Panc1 (cell line): ENCODE data around the gene RRM2.

Experiments
- POLR2AphosphoS5 ChIP-seq: IDR thresholded peaks from 2 replicates; pipeline ENCODE4 v1.6.1; 2012; ENCODE audit warnings: mild to moderate bottlenecking, low read depth, low read length, moderate library complexity
- REST ChIP-seq, 2 experiments: IDR thresholded peaks; 2 replicates each; pipeline ENCODE4 v1.6.1; 2011 to 2012; ENCODE audit warnings: low read depth in 2 of 2, control low read depth in 1 of 2, low read length in 1 of 2, mild to moderate bottlenecking in 1 of 2, moderate library complexity in 1 of 2; ENCODE audit not compliant: insufficient read depth in 1 of 2
- TF ChIP-seq, protein P1 (sequence below): fragments of 450-650 bp; IDR thresholded peaks from 2 replicates; pipeline ENCODE4 v1.5.1; 2017; ENCODE audit warnings: mild to moderate bottlenecking

- TF ChIP-seq REST (IDR thresholded peaks at IDR 0.05; ENCODE audit: insufficient read depth in 1 of 2, low read depth in 2 of 2, low read length in 1 of 2) (no peak), POLR2AphosphoS5 (no peak)
- TF ChIP-seq, protein P1, sequence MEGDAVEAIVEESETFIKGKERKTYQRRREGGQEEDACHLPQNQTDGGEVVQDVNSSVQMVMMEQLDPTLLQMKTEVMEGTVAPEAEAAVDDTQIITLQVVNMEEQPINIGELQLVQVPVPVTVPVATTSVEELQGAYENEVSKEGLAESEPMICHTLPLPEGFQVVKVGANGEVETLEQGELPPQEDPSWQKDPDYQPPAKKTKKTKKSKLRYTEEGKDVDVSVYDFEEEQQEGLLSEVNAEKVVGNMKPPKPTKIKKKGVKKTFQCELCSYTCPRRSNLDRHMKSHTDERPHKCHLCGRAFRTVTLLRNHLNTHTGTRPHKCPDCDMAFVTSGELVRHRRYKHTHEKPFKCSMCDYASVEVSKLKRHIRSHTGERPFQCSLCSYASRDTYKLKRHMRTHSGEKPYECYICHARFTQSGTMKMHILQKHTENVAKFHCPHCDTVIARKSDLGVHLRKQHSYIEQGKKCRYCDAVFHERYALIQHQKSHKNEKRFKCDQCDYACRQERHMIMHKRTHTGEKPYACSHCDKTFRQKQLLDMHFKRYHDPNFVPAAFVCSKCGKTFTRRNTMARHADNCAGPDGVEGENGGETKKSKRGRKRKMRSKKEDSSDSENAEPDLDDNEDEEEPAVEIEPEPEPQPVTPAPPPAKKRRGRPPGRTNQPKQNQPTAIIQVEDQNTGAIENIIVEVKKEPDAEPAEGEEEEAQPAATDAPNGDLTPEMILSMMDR, result no peak
These were observed 48.7 kb downstream of the RRM2 start for GRCh38 chr2:10171006-10171800.
